A673 (cell line): ENCODE results near the gene CAVIN2.

Experiments used
- EZH2 ChIP-seq: fragments of 200-600 bp; sonication (generic); IDR thresholded peaks from 2 replicates; pipeline ENCODE4 v1.6.1; 2017; ENCODE audit warnings: borderline replicate concordance, low read depth, mild to moderate bottlenecking, mixed read lengths, antibody characterized with exemption, low read length; ENCODE audit not compliant: poor library complexity, severe bottlenecking
- TF ChIP-seq, protein P1 (sequence below): fragments of 300-800, 200-600 bp; sonication (generic); conservative IDR thresholded peaks from 2 replicates; pipeline ENCODE4 v1.5.1; 2017; ENCODE audit warnings: low read depth, mild to moderate bottlenecking, antibody characterized with exemption, low read length, moderate library complexity, mixed read lengths

DNA sequence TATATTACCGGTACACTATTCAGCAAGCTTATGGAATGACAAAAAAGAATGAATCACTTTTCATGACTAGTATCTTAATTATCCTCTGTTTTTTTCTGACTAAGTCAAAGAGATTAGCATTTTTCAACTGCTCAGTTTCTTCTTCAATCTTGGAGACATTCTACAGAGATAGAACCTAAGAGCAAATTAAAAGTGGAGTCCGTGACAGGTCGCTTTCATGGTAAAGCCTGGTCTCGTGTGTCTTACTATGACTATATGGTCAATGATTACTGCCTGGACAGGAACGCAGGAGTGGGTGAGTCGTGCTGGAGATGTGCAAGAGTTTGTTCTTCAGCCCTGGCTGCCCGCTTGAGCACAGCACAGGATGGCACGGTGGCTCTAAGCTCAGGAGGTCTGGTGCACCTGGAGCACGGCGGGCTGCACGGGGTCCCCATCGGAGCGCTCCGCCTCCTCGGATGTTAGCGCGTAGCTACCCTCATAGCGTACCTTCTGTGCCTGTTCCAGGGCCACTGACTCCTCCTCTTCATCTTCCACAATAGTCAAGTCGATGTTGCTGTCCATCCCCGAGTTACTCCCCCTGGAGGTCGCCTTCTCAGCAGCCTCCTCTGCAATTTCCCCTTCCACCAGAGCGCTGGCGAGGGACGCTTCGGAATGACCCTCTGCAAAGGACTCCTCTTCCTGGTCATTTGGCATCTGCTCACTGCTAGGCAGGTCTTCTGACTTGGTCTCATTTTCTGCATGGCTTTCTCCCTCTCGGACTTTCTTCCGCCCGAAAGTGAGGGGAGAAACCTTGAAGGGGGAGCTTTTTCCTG, 11.1 kb downstream of the CAVIN2 start:
- TF ChIP-seq, protein P1, sequence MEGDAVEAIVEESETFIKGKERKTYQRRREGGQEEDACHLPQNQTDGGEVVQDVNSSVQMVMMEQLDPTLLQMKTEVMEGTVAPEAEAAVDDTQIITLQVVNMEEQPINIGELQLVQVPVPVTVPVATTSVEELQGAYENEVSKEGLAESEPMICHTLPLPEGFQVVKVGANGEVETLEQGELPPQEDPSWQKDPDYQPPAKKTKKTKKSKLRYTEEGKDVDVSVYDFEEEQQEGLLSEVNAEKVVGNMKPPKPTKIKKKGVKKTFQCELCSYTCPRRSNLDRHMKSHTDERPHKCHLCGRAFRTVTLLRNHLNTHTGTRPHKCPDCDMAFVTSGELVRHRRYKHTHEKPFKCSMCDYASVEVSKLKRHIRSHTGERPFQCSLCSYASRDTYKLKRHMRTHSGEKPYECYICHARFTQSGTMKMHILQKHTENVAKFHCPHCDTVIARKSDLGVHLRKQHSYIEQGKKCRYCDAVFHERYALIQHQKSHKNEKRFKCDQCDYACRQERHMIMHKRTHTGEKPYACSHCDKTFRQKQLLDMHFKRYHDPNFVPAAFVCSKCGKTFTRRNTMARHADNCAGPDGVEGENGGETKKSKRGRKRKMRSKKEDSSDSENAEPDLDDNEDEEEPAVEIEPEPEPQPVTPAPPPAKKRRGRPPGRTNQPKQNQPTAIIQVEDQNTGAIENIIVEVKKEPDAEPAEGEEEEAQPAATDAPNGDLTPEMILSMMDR = no peak
- no peak for TF ChIP-seq EZH2
